Omental fat pad (tissue), 4 donors: Measurements from ENCODE around the gene ZBTB37. TPM values are rescaled to one million over a fixed set of nuclear protein-coding genes. Genes with fewer than 3 reads are reported as not detected.
"Not testable (repeated sequence)": the region's sequence is repeated elsewhere in the genome, so short reads cannot be mapped to it uniquely, and the experiment has no call there.

Experiments
- ATAC-seq: fragments of 150-250 bp; one replicate; pipeline ENCODE4 v1.9.1; 2016; ENCODE audit warnings: mild to moderate bottlenecking, moderate library complexity; ENCODE audit not compliant: low FRiP score
- DNase-seq: peaks from one replicate; pipeline ENCODE4 v3.0.0-alpha.2; 2019; ENCODE audit warnings: low spot score
- CTCF ChIP-seq, 3 donors: fragments of 450-650 bp; IDR thresholded peaks; one replicate each; pipeline ENCODE4 v1.5.1; 2016 to 2017; ENCODE audit warnings: antibody characterized with exemption in 3 of 3, mild to moderate bottlenecking in 3 of 3, moderate library complexity in 2 of 3
- total RNA-seq, 4 donors: library from RNA; depleted of rRNA; stranded (reverse); fragments of >200 nt; gene quantifications; one replicate each; pipeline ENCODE4 v1.1.0, GENCODE V29; 2016

The ZBTB37 gene
- total RNA-seq, 4 donors from 2014 or later: 5.5 to 16.1 (median 12.1) TPM

GRCh38 chr1:173861731-173862145 lies 6.4 kb upstream of the ZBTB37 start:
- ATAC-seq: no peak
- no peak for DNase-seq
- no peak for TF ChIP-seq CTCF (IDR thresholded peaks at IDR 0.05)

GRCh38 chr1:173862146-173862768 lies 5.9 kb upstream of the ZBTB37 start:
- ATAC-seq, DNase-seq: not testable (repeated sequence)

GRCh38 chr1:173862769-173863223 lies 5.4 kb upstream of the ZBTB37 start:
- no peak for DNase-seq
- TF ChIP-seq CTCF (IDR thresholded peaks at IDR 0.05): no peak
- no peak for ATAC-seq

- ATAC-seq (no peak), DNase-seq (no peak)
- TF ChIP-seq CTCF (IDR thresholded peaks at IDR 0.05): no peak
Measured at GRCh38 chr1:173863224-173864161, 4.7 kb upstream of the ZBTB37 start.

- DNase-seq (no peak), ATAC-seq (no peak)
- no peak for TF ChIP-seq CTCF (IDR thresholded peaks at IDR 0.05)
Measured at GRCh38 chr1:173864179-173864867, 3.9 kb upstream of the ZBTB37 start.

GRCh38 chr1:173865468-173866164 lies 2.6 kb upstream of the ZBTB37 start:
- DNase-seq (no peak), ATAC-seq (no peak)
- TF ChIP-seq CTCF (IDR thresholded peaks at IDR 0.05): no peak
